GM10266 (cell line): Measurements from ENCODE around the gene ACTC1.
"Not testable (repeated sequence)": the region's sequence is repeated elsewhere in the genome, so short reads cannot be mapped to it uniquely, and the experiment has no call there.

ENCODE experiments used
- DNase-seq: peaks from one replicate; pipeline ENCODE4 v3.0.0; 2012; ENCODE audit errors: extremely low spot score
- CTCF ChIP-seq: IDR thresholded peaks from 2 replicates; pipeline ENCODE4 v1.5.1; 2012; ENCODE audit warnings: mild to moderate bottlenecking, low read depth; ENCODE audit not compliant: control insufficient read depth, insufficient read depth; ENCODE audit errors: missing control alignments

The ACTC1 gene

GRCh38 chr15:34808016-34808415, 12.7 kb upstream of the ACTC1 start:
- TF ChIP-seq CTCF: no peak
- DNase-seq: no peak

- not testable (repeated sequence) for DNase-seq
Measured at GRCh38 chr15:34807241-34807640, 11.9 kb upstream of the ACTC1 start.

GRCh38 chr15:34804776-34805175, 9.4 kb upstream of the ACTC1 start:
- TF ChIP-seq CTCF: no peak
- DNase-seq: no peak

GRCh38 chr15:34804113-34804512, 8.8 kb upstream of the ACTC1 start:
- TF ChIP-seq CTCF: no peak
- no peak for DNase-seq

- no peak for DNase-seq
- no peak for TF ChIP-seq CTCF
Measured at GRCh38 chr15:34802803-34803750, 7.7 kb upstream of the ACTC1 start.

- DNase-seq: no peak
- no peak for TF ChIP-seq CTCF
Measured at GRCh38 chr15:34802371-34802770, 7.0 kb upstream of the ACTC1 start.

GRCh38 chr15:34799149-34800101, 4.1 kb upstream of the ACTC1 start:
- no peak for TF ChIP-seq CTCF
- no peak for DNase-seq
